Measurements from ENCODE around the gene ZNF415.

DNA sequence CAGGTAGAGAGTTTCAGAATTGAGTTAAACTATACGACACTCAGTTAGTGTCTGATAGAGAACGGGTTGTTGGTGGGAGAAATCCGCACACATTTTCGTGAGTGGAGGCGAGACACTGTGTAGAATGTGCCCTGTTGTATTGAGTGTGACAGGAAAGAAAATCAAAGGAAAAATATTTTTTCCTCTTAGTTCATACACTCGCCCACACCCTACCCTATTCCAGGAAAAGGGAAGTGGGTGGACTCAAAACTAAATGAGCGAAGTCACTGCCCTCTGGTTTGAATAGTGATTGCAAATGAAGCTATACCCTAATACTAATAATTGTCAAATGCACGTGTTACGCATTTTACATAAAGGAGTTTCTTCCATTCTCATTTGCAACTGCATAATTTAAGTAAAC is 24.1 kb upstream of the ZNF415 start:
- TF ChIP-seq CTCF (IDR thresholded peaks at IDR 0.05; ENCODE audit: borderline replicate concordance, extremely low read depth, low read length, poor library complexity, severe bottlenecking) (no peak), EZH2 (IDR thresholded peaks at IDR 0.05; ENCODE audit: borderline replicate concordance, low read depth, low read length, severe bottlenecking) (no peak)
